Activated CD4-positive, alpha-beta T cell treated with anti-CD3 and anti-CD28 coated beads for 36 hours (primary cell): ENCODE results near the gene KRT2. TPM values are rescaled to one million over a fixed set of nuclear protein-coding genes. Genes with fewer than 3 reads are reported as not detected.
"Not testable (repeated sequence)": the region's sequence is repeated elsewhere in the genome, so short reads cannot be mapped to it uniquely, and the experiment has no call there.

ENCODE experiments used
- ATAC-seq: fragments of 200-7000 bp; cut with Tn5 transposase; one replicate; pipeline ENCODE4 v1.10.0; 2021; ENCODE audit warnings: mild to moderate bottlenecking, moderate library complexity
- CTCF ChIA-PET: fragments of 350-600 bp; sonication (Branson Sonifier 250); formaldehyde crosslinking; loops from one replicate; lab custom pipeline; 2021; ENCODE audit warnings: antibody characterized with exemption; lab: Charles Lee
- POLR2A ChIA-PET: fragments of 350-600 bp; sonication (Branson Sonifier 250); formaldehyde crosslinking; loops from one replicate; lab custom pipeline; 2021; ENCODE audit warnings: antibody characterized with exemption, inconsistent platforms; lab: Charles Lee
- DNase-seq: peaks from one replicate; pipeline ENCODE4 v3.0.0-alpha.2; 2020
- H3K27ac Mint-ChIP-seq: one replicate; pipeline ENCODE4 v1.8.0; 2021; ENCODE audit warnings: mixed read lengths
- H3K27me3 Mint-ChIP-seq: one replicate; pipeline ENCODE4 v1.8.0; 2021; ENCODE audit warnings: mixed read lengths
- H3K36me3 Mint-ChIP-seq: one replicate; pipeline ENCODE4 v1.8.0; 2021; ENCODE audit warnings: low read depth, mixed read lengths
- H3K4me1 Mint-ChIP-seq: one replicate; pipeline ENCODE4 v1.8.0; 2021; ENCODE audit warnings: mixed read lengths
- H3K4me3 Mint-ChIP-seq: one replicate; pipeline ENCODE4 v1.8.0; 2021; ENCODE audit warnings: mild to moderate bottlenecking, moderate library complexity, mixed read lengths
- H3K9me3 Mint-ChIP-seq: one replicate; pipeline ENCODE4 v1.8.0; 2021; ENCODE audit warnings: low read depth, mixed read lengths
- intact Hi-C, 2 experiments: fragments of 100-400 bp; cut with DNase I in 1 of 2; cut with micrococcal nuclease in 1 of 2; formaldehyde crosslinking; loops; one replicate each; pipeline versions ENCODE4 v1.14.2 to v1.15.1; 2022 to 2024; cut with DNase I, micrococcal nuclease
- total RNA-seq, 2 experiments: library from RNA; stranded (reverse); gene quantifications; one replicate each; pipeline ENCODE4 v1.2.3, GENCODE V29; 2021

Gene KRT2
- total RNA-seq, 2 experiments from 2014 or later, result not detected

DNA sequence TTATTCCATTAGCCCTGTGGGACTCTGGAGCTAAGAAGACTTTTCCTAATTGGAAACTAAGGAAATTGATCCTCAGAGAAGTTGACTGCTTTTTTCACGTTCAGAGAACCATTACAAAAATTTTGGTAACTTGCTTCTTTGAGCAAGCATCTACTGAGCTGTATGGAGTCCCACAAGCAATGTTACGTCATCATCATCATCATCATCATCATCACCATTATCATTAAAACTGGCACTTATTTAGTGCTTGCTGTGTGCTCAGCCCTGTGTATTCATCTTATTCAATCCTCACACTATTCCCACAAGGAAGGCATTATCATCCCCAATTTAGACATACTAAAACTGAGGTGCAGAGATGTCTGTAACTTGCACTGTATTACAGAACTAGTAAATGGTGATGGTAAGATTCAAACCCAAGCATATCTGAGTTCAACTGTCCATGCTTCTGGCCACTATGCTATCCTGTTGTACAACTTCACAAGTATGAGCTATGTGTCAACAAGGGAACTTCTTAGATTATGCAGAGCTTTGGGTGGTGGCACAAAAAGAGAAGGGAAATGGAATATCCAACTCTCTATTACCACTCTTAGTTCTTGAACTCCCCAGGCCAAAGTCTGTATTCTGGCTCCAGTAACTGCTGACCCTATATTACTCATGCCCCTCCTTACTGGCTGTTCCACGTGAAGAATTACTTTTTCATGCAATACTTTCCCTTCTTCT, 21.9 kb upstream of the KRT2 start:
- intact Hi-C loops, result no loop called here
- Mint-ChIP-seq H3K27ac (no peak overlapping the region), H3K4me1 (peaks cover 10% of the 10 kb centered on the region), H3K9me3 (no peaks in the 10 kb centered on the region), H3K4me3 (no peak overlapping the region), H3K36me3 (no peaks in the 10 kb centered on the region), H3K27me3 (no peaks in the 10 kb centered on the region)
- DNase-seq, result no peak
- ChIA-PET CTCF (interaction anchor here (2.0 kb wide), 1 partner anchor 211 kb away, joined by 6 read pairs; no protein-coding TSS in a partner anchor), POLR2A (no interaction called here)
- no peak for ATAC-seq

DNA sequence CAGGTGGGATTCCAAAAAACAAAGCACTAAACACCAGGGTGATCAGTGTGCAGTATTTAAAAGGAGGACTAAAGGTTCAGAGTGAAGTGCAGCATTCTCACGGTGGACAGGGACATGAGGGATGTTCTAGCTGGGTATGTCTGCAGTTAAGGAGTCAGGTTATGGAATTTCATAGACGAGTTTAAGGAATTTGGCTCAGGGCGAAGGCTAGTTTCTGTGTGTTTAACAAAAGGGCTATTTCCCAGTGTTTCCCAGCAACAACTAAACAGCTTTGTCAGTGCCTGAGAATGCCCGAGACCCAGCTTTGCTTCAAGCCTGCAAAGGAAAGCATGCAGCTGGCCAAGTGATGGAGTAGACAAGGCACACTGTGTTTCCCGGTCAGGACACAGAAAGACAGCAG, 21.2 kb upstream of the KRT2 start:
- no peak overlapping the region for H3K27ac Mint-ChIP-seq
- ChIA-PET CTCF (interaction anchor here (0.8 to 1.5 kb wide), 4 partner anchors 13 to 207 kb away, joined by 3 to 5 read pairs (median 4); no protein-coding TSS in a partner anchor), POLR2A (no interaction called here)
- H3K4me1 Mint-ChIP-seq, result peaks cover 10% of the 10 kb centered on the region
- no peaks in the 10 kb centered on the region for H3K9me3 Mint-ChIP-seq
- H3K4me3 Mint-ChIP-seq, result no peak overlapping the region
- intact Hi-C loops, result no loop called here
- ATAC-seq (no peak), DNase-seq (no peak)
- no peaks in the 10 kb centered on the region for H3K36me3 Mint-ChIP-seq
- H3K27me3 Mint-ChIP-seq, result no peaks in the 10 kb centered on the region

DNA sequence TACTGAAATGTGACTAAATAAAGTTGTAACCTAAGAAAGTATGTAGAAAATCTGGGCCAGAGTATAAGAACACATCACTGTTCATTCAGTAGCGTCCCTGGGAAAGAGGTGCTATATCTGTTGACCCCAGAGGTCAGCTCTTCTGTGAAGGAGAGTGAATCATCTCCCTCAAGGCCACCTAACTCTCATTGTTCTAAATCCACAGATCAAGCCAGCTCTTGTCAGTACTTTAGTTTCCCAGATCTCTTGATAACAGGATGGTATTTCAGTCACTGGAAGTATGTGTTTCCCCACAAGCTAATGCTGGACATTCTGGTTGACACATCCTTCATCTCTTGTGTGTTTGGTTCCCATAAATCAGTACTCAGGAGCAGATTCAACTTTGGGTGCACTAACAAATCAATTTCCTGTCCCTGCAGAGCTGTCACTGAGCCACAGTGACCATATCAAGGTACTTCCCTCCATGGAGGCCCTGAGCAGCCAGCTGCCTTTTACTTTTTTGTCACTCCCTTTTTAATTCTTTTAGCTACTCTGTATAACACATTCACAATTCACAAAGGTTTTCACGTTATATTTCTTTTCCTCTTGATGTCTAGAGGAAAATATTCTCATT, 20.4 kb upstream of the KRT2 start:
- CTCF ChIA-PET, result interaction anchor here (0.6 to 1.5 kb wide), 6 partner anchors 13 to 393 kb away, joined by 3 to 5 read pairs (median 3); no protein-coding TSS in a partner anchor
- POLR2A ChIA-PET, result no interaction called here
- ATAC-seq (no peak), DNase-seq (no peak)
- Mint-ChIP-seq H3K36me3 (no peaks in the 10 kb centered on the region), H3K27me3 (no peaks in the 10 kb centered on the region), H3K4me1 (peaks cover 10% of the 10 kb centered on the region), H3K4me3 (no peak overlapping the region), H3K9me3 (no peaks in the 10 kb centered on the region), H3K27ac (no peak overlapping the region)
- intact Hi-C loops, result no loop called here

DNA sequence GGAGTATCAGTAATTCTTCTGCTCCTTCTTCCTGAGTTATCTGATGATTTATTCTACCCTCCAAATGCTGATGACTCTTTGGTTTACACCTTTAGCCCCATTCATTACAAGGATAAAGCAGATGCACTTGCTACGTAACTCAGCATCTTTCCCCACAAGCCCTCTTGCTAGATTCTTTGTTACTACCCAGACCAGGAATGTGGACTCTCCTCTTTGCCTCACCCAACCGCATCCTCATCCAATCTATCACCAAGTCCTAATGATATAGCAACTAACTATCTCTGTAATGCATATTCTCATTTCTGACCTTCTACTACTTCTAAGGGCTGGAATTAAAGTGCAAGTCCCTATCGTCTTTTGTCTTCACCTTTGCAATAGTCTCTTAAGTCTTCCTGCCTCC, 18.9 kb upstream of the KRT2 start:
- ChIA-PET POLR2A (no interaction called here), CTCF (no interaction called here)
- DNase-seq (no peak), ATAC-seq (no peak)
- no peaks in the 10 kb centered on the region for H3K27me3 Mint-ChIP-seq
- H3K4me3 Mint-ChIP-seq, result no peak overlapping the region
- no peak overlapping the region for H3K27ac Mint-ChIP-seq
- no peaks in the 10 kb centered on the region for H3K9me3 Mint-ChIP-seq
- no peaks in the 10 kb centered on the region for H3K36me3 Mint-ChIP-seq
- intact Hi-C loops, result no loop called here
- H3K4me1 Mint-ChIP-seq, result peaks cover 4% of the 10 kb centered on the region

DNA sequence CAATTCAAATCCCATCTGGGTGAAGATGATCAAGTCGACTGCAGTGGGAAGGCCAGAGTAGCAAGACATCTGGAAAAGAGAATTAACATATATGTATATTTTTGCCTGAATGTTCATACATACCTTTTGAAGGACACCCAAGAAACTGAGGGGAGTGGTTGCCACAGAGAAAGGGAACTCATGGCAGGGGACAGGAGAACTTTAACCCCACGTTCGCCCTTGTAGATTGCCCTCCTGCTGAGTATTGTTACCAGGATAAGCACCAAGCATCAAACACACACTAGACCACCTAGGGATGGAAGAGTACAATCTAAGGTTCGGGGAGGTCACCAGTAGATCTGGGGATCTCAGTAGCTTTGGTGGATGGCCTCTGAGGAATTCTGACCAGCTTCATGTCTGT, 18.5 kb upstream of the KRT2 start:
- Mint-ChIP-seq H3K27ac (no peak overlapping the region), H3K4me1 (peaks cover 4% of the 10 kb centered on the region), H3K4me3 (no peak overlapping the region), H3K9me3 (no peaks in the 10 kb centered on the region), H3K27me3 (no peaks in the 10 kb centered on the region), H3K36me3 (no peaks in the 10 kb centered on the region)
- ATAC-seq, result no peak
- no peak for DNase-seq
- intact Hi-C loops, result no loop called here
- POLR2A ChIA-PET, result no interaction called here
- CTCF ChIA-PET, result interaction anchor here (0.6 kb wide), 1 partner anchor 192 kb away, joined by 3 read pairs; no protein-coding TSS in a partner anchor

DNA sequence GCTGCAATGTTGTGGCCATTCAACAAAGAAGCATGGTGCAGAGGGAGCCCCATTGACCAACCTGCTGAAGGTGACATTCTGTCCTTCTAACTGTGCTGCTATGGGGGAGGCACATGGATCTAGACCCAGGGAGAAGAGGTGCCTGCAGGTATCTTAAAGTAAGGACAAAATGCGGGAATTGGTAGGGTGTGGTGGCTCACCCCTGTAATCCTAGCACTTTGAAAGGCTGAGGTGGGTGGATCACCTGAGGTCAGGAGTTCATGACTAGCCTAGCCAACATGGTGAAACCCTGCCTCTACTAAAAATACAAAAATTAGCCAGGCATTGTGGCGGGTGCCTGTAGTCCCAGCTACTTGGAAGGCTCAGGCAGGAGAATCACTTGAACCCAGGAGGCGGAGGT, 17.9 kb upstream of the KRT2 start:
- H3K9me3 Mint-ChIP-seq, H3K36me3 Mint-ChIP-seq, H3K27me3 Mint-ChIP-seq, DNase-seq, H3K4me1 Mint-ChIP-seq, POLR2A ChIA-PET, H3K4me3 Mint-ChIP-seq, intact Hi-C loops, H3K27ac Mint-ChIP-seq, ATAC-seq: not testable (repeated sequence)
- CTCF ChIA-PET, result interaction anchor here (0.6 to 1.1 kb wide), 3 partner anchors 193 to 274 kb away, joined by 3 read pairs; no protein-coding TSS in a partner anchor

DNA sequence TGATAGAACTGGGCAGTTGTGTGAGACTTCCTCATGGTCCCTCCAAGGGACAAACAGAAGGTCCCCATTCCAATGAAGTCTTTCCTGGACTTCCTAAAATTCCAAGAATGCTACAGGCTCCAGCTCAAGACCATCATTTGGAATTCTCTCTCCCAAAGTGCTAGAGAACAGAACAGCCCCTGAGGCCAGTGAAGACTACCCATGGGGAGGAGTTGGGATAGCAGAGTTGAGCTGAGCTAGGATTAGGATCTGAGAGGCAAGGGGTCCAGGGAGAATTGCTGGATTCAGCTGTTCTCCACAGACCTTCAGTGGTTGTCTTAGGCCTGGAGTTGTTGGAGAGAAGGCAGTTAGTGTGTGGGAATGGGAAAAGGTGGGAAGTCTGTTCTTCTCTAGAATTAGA, 17.4 kb upstream of the KRT2 start:
- no peaks in the 10 kb centered on the region for H3K9me3 Mint-ChIP-seq
- ChIA-PET POLR2A (no interaction called here), CTCF (interaction anchor here (0.7 to 1.1 kb wide), 2 partner anchors 210 to 274 kb away, joined by 3 read pairs; no protein-coding TSS in a partner anchor)

DNA sequence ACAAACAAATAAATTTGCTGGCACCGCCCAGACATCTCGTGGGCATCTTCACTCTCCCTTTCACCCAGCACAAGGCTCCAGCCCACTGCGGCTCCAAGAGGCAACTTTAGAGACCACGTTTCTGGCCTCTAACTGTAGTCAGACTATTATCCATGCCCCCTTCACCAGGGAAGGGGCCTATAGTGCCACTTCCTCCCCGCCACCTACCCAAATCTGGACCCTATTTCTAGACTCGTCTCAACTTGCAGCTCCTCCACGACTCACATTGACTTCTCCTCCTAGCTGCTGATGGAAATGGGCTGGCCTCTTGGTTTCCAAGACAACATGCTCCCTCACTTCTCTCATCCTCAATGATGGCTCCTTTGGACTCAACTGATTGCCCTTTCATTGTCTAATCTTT, 15.9 kb upstream of the KRT2 start:
- intact Hi-C loops, result no loop called here
- Mint-ChIP-seq H3K36me3 (no peaks in the 10 kb centered on the region), H3K4me1 (no peaks in the 10 kb centered on the region), H3K9me3 (no peaks in the 10 kb centered on the region), H3K27ac (no peak overlapping the region), H3K27me3 (no peaks in the 10 kb centered on the region), H3K4me3 (no peak overlapping the region)
- ChIA-PET POLR2A (no interaction called here), CTCF (interaction anchor here (0.8 to 0.9 kb wide), 2 partner anchors 210 to 213 kb away, joined by 3 read pairs; no protein-coding TSS in a partner anchor)
- ATAC-seq (no peak), DNase-seq (no peak)

More for the DNA sequence above, 17.4 kb upstream of the KRT2 start:
- Mint-ChIP-seq H3K36me3 (no peaks in the 10 kb centered on the region), H3K4me1 (peaks cover 3% of the 10 kb centered on the region), H3K27me3 (no peaks in the 10 kb centered on the region), H3K4me3 (no peak overlapping the region), H3K27ac (no peak overlapping the region)
- intact Hi-C loops, result no loop called here
- DNase-seq (no peak), ATAC-seq (no peak)

DNA sequence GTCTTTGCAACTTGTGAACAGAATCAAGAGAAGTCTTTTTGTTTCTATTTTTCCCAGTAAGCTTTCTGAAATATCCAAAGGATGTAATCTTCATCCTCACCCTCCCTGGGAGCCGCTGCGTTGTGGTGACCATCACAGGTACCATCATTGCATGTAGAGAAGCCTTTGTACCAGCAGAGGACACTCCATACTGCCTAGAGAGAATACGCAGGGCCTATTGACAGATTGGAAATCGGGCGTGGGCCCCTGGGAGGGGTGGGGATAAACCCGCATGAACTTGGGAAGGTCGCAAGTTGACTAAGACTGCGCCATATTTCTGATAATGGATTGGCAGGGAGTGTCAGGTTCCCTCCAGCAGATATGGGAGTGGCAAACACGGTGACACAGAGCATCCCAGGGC, 15.5 kb upstream of the KRT2 start:
- no peak for ATAC-seq
- CTCF ChIA-PET, result interaction anchor here (0.8 to 0.9 kb wide), 3 partner anchors 11 to 213 kb away, joined by 3 read pairs; no protein-coding TSS in a partner anchor
- H3K27me3 Mint-ChIP-seq, result no peaks in the 10 kb centered on the region
- H3K36me3 Mint-ChIP-seq, result no peaks in the 10 kb centered on the region
- POLR2A ChIA-PET, result no interaction called here
- no peak overlapping the region for H3K27ac Mint-ChIP-seq
- H3K4me1 Mint-ChIP-seq, result no peaks in the 10 kb centered on the region
- H3K9me3 Mint-ChIP-seq, result no peaks in the 10 kb centered on the region
- DNase-seq, result no peak
- no peak overlapping the region for H3K4me3 Mint-ChIP-seq
- intact Hi-C loops, result no loop called here

DNA sequence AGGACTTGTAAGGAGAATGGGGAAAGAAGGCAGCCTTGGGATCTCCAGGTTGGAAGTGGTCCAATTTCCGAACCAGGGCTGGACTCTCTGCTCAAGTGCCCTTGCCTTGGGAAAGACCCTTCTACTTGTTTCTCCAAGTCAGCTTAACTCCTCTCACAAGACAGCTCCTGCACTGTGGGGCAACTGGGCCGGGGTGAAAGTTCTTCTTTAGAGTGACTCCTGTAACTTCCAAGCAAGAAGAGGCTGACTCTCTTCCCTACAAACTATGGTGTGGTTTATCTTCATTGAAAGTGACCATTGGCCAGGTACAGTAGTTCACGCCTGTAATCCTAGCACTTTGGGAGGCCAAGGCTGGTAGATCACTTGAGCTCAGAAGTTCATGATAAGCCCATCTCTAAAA, 14.5 kb upstream of the KRT2 start:
- ATAC-seq (no peak), DNase-seq (no peak)
- intact Hi-C loops, result no loop called here
- ChIA-PET CTCF (no interaction called here), POLR2A (no interaction called here)
- H3K4me1 Mint-ChIP-seq, result no peaks in the 10 kb centered on the region
- H3K4me3 Mint-ChIP-seq, result no peak overlapping the region
- no peaks in the 10 kb centered on the region for H3K9me3 Mint-ChIP-seq
- no peaks in the 10 kb centered on the region for H3K36me3 Mint-ChIP-seq
- no peaks in the 10 kb centered on the region for H3K27me3 Mint-ChIP-seq
- no peak overlapping the region for H3K27ac Mint-ChIP-seq

DNA sequence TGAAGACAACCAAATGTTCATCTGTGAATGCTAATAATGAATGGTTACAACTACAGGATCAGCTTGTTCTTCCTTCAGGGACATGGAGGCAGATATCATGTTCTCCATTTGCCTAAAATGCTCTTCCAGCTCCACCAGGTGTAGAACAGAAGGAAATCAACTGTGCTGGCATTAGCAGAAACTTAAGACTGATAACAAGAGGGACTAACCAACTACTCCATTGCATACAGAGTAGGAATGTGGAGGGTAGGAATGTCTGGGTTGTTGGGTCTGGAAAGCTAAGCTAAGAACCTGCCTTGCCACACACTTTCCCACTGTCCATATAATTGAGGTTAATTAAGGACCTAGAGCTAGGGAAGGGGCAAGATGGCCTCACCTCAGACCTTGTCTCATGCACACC, 11.4 kb upstream of the KRT2 start:
- intact Hi-C loops, result no loop called here
- ChIA-PET POLR2A (no interaction called here), CTCF (no interaction called here)
- no peaks in the 10 kb centered on the region for H3K36me3 Mint-ChIP-seq
- DNase-seq (no peak), ATAC-seq (no peak)
- no peak overlapping the region for H3K4me3 Mint-ChIP-seq
- H3K27me3 Mint-ChIP-seq, result no peaks in the 10 kb centered on the region
- no peaks in the 10 kb centered on the region for H3K4me1 Mint-ChIP-seq
- H3K27ac Mint-ChIP-seq, result no peak overlapping the region
- no peaks in the 10 kb centered on the region for H3K9me3 Mint-ChIP-seq

DNA sequence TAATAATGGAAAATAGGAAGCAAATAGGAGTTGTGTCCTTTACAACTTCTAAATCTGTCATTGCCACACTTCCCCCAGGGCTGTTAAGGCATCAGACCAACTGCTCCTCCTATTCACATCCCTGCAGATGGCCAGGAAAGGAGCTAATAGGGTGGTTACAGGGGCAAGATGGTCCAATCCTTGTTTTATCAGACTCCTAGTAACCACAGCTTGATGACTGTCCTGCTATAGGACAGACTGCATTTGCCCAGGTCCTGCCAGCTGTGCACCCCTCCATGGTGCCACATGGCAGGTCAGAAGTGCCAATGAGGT, 10.9 kb upstream of the KRT2 start:
- no peak for ATAC-seq
- ChIA-PET CTCF (no interaction called here), POLR2A (no interaction called here)
- H3K36me3 Mint-ChIP-seq, result no peaks in the 10 kb centered on the region
- intact Hi-C loops, result no loop called here
- H3K27ac Mint-ChIP-seq, result no peak overlapping the region
- H3K4me3 Mint-ChIP-seq, result no peak overlapping the region
- no peaks in the 10 kb centered on the region for H3K4me1 Mint-ChIP-seq
- no peaks in the 10 kb centered on the region for H3K9me3 Mint-ChIP-seq
- no peaks in the 10 kb centered on the region for H3K27me3 Mint-ChIP-seq
- no peak for DNase-seq
